Testis (tissue), 3 donors: Measurements from ENCODE around the gene PPM1M. TPM values are rescaled to one million over a fixed set of nuclear protein-coding genes. Genes with fewer than 3 reads are reported as not detected.
A peak's percentile ranks its signal among the peaks of the same experiment; 100 is the strongest.

Source experiments
- DNase-seq: peaks from one replicate; pipeline ENCODE4 v3.0.0-alpha.2; 2019
- H3K27ac ChIP-seq, 2 donors: fragments of 200-600 bp; sonication (generic); one replicate each; pipeline ENCODE4 v1.5.1; 2019
- H3K27me3 ChIP-seq: fragments of 200-600 bp; sonication (generic); one replicate; pipeline ENCODE4 v1.5.1; 2019
- H3K36me3 ChIP-seq: fragments of 200-600 bp; sonication (generic); one replicate; pipeline ENCODE4 v1.5.1; 2017; ENCODE audit warnings: low read depth; ENCODE audit errors: missing control alignments
- H3K4me1 ChIP-seq: fragments of 200-600 bp; sonication (generic); one replicate; pipeline ENCODE4 v1.5.1; 2019
- H3K4me3 ChIP-seq, 2 donors: fragments of 200-600 bp; sonication (generic); one replicate each; pipeline ENCODE4 v1.5.1; 2017 to 2019
- H3K9me3 ChIP-seq: fragments of 200-600 bp; sonication (generic); one replicate; pipeline ENCODE4 v1.5.1; 2017
- CTCF ChIP-seq, 3 experiments: fragments of 450-650 bp in 2 of 3; fragments of 200-600 bp in 1 of 3; sonication (generic) in 1 of 3; IDR thresholded peaks; one replicate each; pipeline ENCODE4 v1.5.1; 2016 to 2019; ENCODE audit warnings: antibody characterized with exemption in 3 of 3, mild to moderate bottlenecking in 2 of 3, moderate library complexity in 1 of 3
- POLR2A ChIP-seq: fragments of 450-650 bp; IDR thresholded peaks from one replicate; pipeline ENCODE4 v1.6.1; 2017; ENCODE audit warnings: antibody characterized with exemption, mild to moderate bottlenecking, moderate library complexity
- WGBS, 2 donors: methylation state at CpG; one replicate each; pipeline ENCODE4 v1.1.5; 2018; 5-methylcytosine and 5-hydroxymethylcytosine counted together
- intact Hi-C: fragments of 100-400 bp; cut with DNase I; formaldehyde crosslinking; loops from one replicate; pipeline ENCODE4 v1.15.1; 2023; ENCODE audit warnings: low total_unique reads
- polyA plus RNA-seq: library from polyadenylated mRNA; stranded (reverse); fragments of 350-450 nt; fragmentation: Illumina TruSeq; extraction: RNeasy Lipid Tissue Mini Kit (QIAGEN cat#74804); gene quantifications from one replicate; pipeline ENCODE4 v1.2.3, GENCODE V29; 2014; ENCODE audit warnings: low read depth, low replicate concordance; ENCODE audit not compliant: insufficient read depth
- total RNA-seq, 2 donors: library from RNA; depleted of rRNA; stranded (reverse); fragments of >200 nt; gene quantifications; one replicate each; pipeline ENCODE4 v1.2.3, GENCODE V29; 2016

The PPM1M gene
- total and polyA plus RNA-seq, 3 donors from 2014 or later = 12.9 to 22.2 (median 15.2) TPM

GRCh38 chr3:52289338-52289746 is 43.8 kb downstream of the PPM1M start:
- no peak overlapping the region for H3K27ac ChIP-seq
- H3K4me1 ChIP-seq = peaks cover 18% of the 10 kb centered on the region
- DNase-seq = no peak
- H3K4me3 ChIP-seq = no peak overlapping the region
- H3K36me3 ChIP-seq = no peaks in the 10 kb centered on the region
- H3K9me3 ChIP-seq = no peaks in the 10 kb centered on the region
- intact Hi-C loops = loop anchor here (5.0 kb wide), 1 partner anchor 52 kb away; the partner anchor contains the start of gene TWF2
- TF ChIP-seq POLR2A (no peak), CTCF (IDR thresholded peaks at IDR 0.05) (no peak)
- 42 to 57% methylated on average over 1 of the region's 1 CpG for WGBS, 2 donors
- H3K27me3 ChIP-seq = no peaks in the 10 kb centered on the region

GRCh38 chr3:52289747-52290595 is 44.4 kb downstream of the PPM1M start:
- no peak overlapping the region for H3K27ac ChIP-seq
- H3K36me3 ChIP-seq = no peaks in the 10 kb centered on the region
- no peaks in the 10 kb centered on the region for H3K27me3 ChIP-seq
- TF ChIP-seq CTCF (IDR thresholded peaks at IDR 0.05) = no peak
- no peak for TF ChIP-seq POLR2A
- H3K4me1 ChIP-seq = peaks cover 18% of the 10 kb centered on the region
- 70 to 87% methylated on average over 15 of the region's 15 CpGs for WGBS, 2 donors
- no peaks in the 10 kb centered on the region for H3K9me3 ChIP-seq
- no peak for DNase-seq
- no peak overlapping the region for H3K4me3 ChIP-seq
- intact Hi-C loops = loop anchor here (5.0 kb wide), 2 partner anchors 52 to 53 kb away; partner anchors contain the start of gene TWF2

GRCh38 chr3:52290596-52291507 is 45.3 kb downstream of the PPM1M start:
- Histone ChIP-seq H3K36me3 (no peaks in the 10 kb centered on the region), H3K4me1 (peaks cover 18% of the 10 kb centered on the region), H3K9me3 (no peaks in the 10 kb centered on the region), H3K27me3 (no peaks in the 10 kb centered on the region), H3K27ac (no peak overlapping the region), H3K4me3 (no peak overlapping the region)
- 86 to 89% methylated on average over 20 to 23 of the region's 23 CpGs for WGBS, 2 donors
- no peak for TF ChIP-seq POLR2A
- intact Hi-C loops = loop anchor here (5.0 kb wide), 1 partner anchor 51 kb away; no protein-coding TSS in a partner anchor
- no peak for DNase-seq

GRCh38 chr3:52291508-52292181 is 46.1 kb downstream of the PPM1M start:
- WGBS, 2 donors = 77 to 88% methylated on average over 7 of the region's 7 CpGs
- no peaks in the 10 kb centered on the region for H3K9me3 ChIP-seq
- H3K27ac ChIP-seq = no peak overlapping the region
- intact Hi-C loops = loop anchor here (5.0 kb wide), 1 partner anchor 51 kb away; no protein-coding TSS in a partner anchor
- no peaks in the 10 kb centered on the region for H3K27me3 ChIP-seq
- H3K4me1 ChIP-seq = peaks cover 16% of the 10 kb centered on the region
- DNase-seq = no peak
- no peak for TF ChIP-seq POLR2A
- peak in 1 of 3 experiments; percentile 7 for TF ChIP-seq CTCF (IDR thresholded peaks at IDR 0.05)
- no peak overlapping the region for H3K4me3 ChIP-seq
- no peaks in the 10 kb centered on the region for H3K36me3 ChIP-seq
